IMR-90 (cell line): ENCODE results near the gene C19orf33.

Experiments
- BHLHE40 ChIP-seq: fragments of 150-350 bp; IDR thresholded peaks from 2 replicates; pipeline ENCODE4 v1.6.1; 2016; ENCODE audit warnings: mild to moderate bottlenecking, low read depth, low read length
- CEBPB ChIP-seq: IDR thresholded peaks from 2 replicates; pipeline ENCODE4 v1.6.1; 2012; ENCODE audit warnings: low read depth, low read length, improper control_type of control experiment
- CTCF ChIP-seq: conservative IDR thresholded peaks from 2 replicates; pipeline ENCODE4 v1.5.1; 2012; ENCODE audit warnings: mild to moderate bottlenecking, low read depth, low read length, improper control_type of control experiment
- FOS ChIP-seq: fragments of 150-350 bp; IDR thresholded peaks from 2 replicates; pipeline ENCODE4 v1.6.1; 2016; ENCODE audit warnings: low read depth, low read length
- MAFK ChIP-seq: IDR thresholded peaks from 2 replicates; pipeline ENCODE4 v1.6.1; 2012; ENCODE audit warnings: low read depth, low read length, improper control_type of control experiment
- MAZ ChIP-seq: IDR thresholded peaks from 2 replicates; pipeline ENCODE4 v1.6.1; 2012; ENCODE audit warnings: low read depth, mild to moderate bottlenecking, low read length, improper control_type of control experiment, moderate library complexity, borderline replicate concordance
- MXI1 ChIP-seq: IDR thresholded peaks from 2 replicates; pipeline ENCODE4 v1.6.1; 2012; ENCODE audit warnings: low read depth, mild to moderate bottlenecking, low read length, moderate library complexity, borderline replicate concordance
- POLR2A ChIP-seq: IDR thresholded peaks from 2 replicates; pipeline ENCODE4 v1.6.1; 2012; ENCODE audit warnings: mild to moderate bottlenecking, low read depth, low read length
- RAD21 ChIP-seq: IDR thresholded peaks from 2 replicates; pipeline ENCODE4 v1.6.1; 2012; ENCODE audit warnings: low read length, improper control_type of control experiment
- RCOR1 ChIP-seq: IDR thresholded peaks from 2 replicates; pipeline ENCODE4 v1.6.1; 2012; ENCODE audit warnings: mild to moderate bottlenecking, low read length, improper control_type of control experiment; ENCODE audit not compliant: insufficient replicate concordance
- RFX5 ChIP-seq: IDR thresholded peaks from 2 replicates; pipeline ENCODE4 v1.8.0; 2012; ENCODE audit warnings: low read depth, mild to moderate bottlenecking, low read length, moderate library complexity
- SMC3 ChIP-seq: fragments of 150-350 bp; IDR thresholded peaks from 2 replicates; pipeline ENCODE4 v1.6.1; 2016; ENCODE audit warnings: low read depth, mild to moderate bottlenecking, antibody characterized with exemption, low read length, moderate library complexity
- USF2 ChIP-seq: fragments of 150-350 bp; IDR thresholded peaks from 2 replicates; pipeline ENCODE4 v1.6.1; 2017; ENCODE audit warnings: mild to moderate bottlenecking, antibody characterized with exemption, low read length, low read depth
- TF ChIP-seq, protein P1 (sequence below): fragments of 150-350 bp; IDR thresholded peaks from 2 replicates; pipeline ENCODE4 v1.6.1; 2016; ENCODE audit warnings: low read depth, mild to moderate bottlenecking, low read length, moderate library complexity, borderline replicate concordance

- no peak for TF ChIP-seq CTCF
- no peak for TF ChIP-seq POLR2A
- TF ChIP-seq SMC3 = no peak
- TF ChIP-seq, protein P1, sequence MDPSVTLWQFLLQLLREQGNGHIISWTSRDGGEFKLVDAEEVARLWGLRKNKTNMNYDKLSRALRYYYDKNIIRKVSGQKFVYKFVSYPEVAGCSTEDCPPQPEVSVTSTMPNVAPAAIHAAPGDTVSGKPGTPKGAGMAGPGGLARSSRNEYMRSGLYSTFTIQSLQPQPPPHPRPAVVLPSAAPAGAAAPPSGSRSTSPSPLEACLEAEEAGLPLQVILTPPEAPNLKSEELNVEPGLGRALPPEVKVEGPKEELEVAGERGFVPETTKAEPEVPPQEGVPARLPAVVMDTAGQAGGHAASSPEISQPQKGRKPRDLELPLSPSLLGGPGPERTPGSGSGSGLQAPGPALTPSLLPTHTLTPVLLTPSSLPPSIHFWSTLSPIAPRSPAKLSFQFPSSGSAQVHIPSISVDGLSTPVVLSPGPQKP = no peak
- no peak for TF ChIP-seq RFX5
- TF ChIP-seq FOS = no peak
- no peak for TF ChIP-seq BHLHE40
- TF ChIP-seq CEBPB = no peak
- no peak for TF ChIP-seq USF2
- no peak for TF ChIP-seq MAZ
- TF ChIP-seq RAD21 = no peak
- TF ChIP-seq RCOR1 = no peak
- TF ChIP-seq MXI1 = no peak
- TF ChIP-seq MAFK = no peak
Measured at GRCh38 chr19:38306236-38306635, 2.2 kb downstream of the C19orf33 start.
